ENCODE measurements around the gene GPR18.
A peak's percentile ranks its signal among the peaks of the same experiment; 100 is the strongest.

GPR18 gene, protein sequence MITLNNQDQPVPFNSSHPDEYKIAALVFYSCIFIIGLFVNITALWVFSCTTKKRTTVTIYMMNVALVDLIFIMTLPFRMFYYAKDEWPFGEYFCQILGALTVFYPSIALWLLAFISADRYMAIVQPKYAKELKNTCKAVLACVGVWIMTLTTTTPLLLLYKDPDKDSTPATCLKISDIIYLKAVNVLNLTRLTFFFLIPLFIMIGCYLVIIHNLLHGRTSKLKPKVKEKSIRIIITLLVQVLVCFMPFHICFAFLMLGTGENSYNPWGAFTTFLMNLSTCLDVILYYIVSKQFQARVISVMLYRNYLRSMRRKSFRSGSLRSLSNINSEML

DNA sequence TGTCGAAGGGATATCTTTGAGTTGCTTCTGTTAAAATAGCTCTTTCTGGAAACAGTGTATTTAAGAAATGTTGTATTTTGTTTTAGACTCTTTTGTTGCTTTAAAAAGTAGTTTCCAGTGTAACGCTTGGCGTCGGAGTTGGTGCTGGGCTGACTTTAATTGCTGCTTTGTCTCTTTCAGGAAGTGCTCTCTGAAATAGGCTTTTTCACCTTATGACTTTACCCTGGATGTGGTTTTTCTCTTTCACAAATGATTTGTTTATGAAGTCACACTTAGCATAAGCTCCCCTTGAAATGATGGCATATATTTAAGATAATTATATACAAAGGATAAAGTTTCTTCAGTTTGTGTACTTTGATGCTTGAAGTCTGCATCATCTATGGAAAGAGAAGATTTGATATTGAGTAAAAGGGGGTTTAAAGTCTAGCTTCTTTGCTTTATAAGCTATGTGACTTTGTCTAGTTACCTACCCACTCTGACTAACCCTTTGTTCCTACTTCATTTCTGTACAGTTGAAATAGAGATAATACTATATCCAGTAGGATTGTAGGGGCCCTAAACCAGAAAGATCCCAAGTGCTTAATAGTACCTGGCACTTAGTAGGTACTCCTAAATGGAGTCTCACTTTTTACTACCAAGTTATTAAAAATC is at the start of gene GPR18:
Gene GPR18, minus strand, starts transcription at position 170 of the 651 bp plus-strand sequence. CDS start 2,507 bp downstream, outside the sequence.
- peak; percentile 91 for DNase-seq (ENCODE audit: low spot score)

DNA sequence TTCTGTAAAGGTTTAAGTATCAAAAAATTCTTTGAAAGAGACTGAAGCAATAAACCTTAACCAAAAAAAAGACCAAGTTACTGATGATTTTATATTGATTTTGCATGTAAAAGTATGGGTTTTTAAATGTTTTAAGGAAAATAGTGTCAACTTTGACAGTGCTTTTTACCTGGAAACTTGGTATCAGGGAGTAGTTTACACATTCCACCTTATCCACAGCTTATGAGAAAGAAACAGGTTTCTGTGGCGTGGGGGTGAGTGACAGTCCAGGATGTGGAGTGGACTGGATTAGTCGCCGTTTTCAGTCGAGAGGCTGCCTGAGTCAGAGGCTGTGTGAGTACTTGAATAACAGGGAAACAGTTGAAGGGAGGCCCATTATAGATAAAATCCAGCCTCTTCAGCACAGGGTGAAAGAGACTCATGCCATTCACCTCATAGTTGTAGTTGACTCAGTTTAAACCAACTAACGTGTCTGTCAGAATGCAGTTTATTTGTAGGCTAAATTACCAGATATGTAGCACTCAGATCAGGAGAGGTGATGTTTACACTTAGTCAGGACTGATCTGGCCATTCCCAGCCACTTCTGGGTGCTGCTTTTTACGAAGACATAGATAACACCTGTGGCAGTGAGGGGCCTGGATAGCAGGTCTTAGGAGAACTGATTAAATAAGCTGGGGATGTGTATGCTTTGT is 49.6 kb upstream of the GPR18 start:
- no peak for DNase-seq (ENCODE audit: low spot score)

GRCh38 chr13:99307247-99307646 is 49.1 kb upstream of the GPR18 start, which contains the start of gene GPR183:
GPR183 (minus strand) TSS chr13:99307399; CDS start chr13:99296145, 11,254 bp downstream.
- DNase-seq (ENCODE audit: low spot score), result peak; percentile 58

DNA sequence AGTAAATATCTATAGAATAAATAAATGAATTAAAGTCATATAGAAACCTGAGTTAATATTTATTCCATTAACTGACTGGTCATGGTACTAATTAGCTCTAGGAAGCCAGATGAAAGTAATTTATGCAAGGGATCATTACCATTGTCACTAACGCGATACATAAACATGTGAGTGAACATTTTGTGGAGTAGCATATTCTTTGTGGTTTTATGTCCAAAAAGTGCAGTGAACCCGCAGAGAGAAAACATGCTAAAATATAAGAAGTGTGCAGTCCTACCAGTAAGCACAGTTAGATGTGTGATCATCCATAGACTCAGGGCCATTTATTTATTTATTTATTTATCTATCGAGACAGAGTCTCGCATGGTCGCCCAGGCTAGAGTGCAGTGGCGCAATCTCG is 47.4 kb upstream of the GPR18 start:
- DNase-seq (ENCODE audit: low spot score), result no peak

DNA sequence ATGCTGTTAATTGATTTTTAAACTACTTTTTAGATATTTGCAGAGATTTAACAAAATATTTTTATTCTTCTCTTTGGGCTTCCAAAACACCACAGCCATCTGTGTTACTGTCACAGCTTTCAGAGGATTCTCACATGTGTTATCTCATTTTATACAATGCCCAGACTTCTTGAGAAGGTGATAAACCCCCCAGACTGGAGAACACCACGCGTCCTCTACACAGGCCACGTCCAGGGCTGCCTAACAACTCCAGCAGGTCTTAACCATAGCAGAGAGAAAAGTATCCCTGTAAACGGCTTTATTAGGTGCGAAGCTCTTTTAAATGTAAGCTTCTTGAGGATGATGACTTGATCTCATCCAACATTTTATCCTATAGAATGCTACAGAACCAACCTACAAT is 47.0 kb upstream of the GPR18 start:
- DNase-seq (ENCODE audit: low spot score), result no peak

DNA sequence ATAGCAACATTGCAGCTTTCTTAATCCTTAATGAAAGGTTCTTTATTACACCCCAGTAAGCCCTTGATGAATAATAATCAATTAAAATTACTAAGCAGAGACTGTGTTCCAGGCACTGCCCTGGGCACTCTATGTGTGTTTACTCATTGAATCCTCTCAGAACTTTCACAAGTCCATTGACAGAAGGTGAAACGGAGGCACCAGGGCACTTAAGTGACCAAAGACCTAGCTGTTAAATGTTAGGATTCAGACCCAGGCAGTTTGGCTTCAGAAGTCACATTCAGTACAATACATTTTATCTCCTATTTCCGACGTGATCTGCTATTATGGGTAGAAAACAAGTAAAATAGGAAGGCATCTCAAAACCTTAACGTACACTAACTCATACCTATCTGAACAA is 46.4 kb upstream of the GPR18 start:
- DNase-seq (ENCODE audit: low spot score), result no peak

GRCh38 chr13:99303863-99304521 is 45.8 kb upstream of the GPR18 start:
- DNase-seq (ENCODE audit: low spot score), result no peak

DNA sequence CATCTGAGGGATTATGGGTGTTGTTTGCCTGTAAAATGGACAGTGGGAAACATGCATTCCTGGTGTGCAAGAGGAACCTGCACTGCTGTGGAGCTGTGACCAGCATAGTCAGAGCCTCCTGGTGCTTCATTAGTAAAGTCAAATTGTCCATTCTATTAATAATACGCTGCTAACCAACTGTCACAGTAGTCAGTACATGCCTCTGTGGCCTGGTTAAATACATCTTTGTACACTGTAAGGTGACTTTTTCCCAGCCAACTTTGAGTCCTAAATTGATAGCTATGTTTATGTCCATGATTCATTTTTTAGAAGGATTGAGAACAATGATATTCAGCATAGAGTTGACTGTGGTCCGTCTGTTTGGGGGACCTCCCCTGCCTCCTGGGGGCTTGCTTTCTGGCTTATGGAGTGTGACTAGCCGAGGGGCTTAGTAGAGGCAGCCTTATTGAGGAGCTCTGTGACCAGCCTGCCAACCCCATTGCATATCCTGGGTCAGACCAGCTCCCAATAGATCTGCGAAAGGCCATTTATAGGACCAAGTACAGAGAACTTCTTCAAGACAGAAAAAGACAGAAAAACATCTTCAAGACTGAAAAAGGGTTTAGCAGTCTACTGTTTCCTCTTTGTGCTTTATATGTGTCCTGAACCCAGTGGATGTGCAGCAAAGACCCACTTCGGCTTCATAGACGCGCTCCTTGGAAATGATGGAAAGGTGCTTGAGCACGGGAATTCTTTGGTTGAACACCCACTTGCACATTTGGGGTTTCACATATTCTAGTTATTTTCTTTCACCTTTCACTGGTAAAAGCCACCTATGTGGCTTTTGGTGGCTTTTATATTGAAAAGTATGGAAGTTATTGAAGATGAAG is 44.7 kb upstream of the GPR18 start:
- no peak for DNase-seq (ENCODE audit: low spot score)

DNA sequence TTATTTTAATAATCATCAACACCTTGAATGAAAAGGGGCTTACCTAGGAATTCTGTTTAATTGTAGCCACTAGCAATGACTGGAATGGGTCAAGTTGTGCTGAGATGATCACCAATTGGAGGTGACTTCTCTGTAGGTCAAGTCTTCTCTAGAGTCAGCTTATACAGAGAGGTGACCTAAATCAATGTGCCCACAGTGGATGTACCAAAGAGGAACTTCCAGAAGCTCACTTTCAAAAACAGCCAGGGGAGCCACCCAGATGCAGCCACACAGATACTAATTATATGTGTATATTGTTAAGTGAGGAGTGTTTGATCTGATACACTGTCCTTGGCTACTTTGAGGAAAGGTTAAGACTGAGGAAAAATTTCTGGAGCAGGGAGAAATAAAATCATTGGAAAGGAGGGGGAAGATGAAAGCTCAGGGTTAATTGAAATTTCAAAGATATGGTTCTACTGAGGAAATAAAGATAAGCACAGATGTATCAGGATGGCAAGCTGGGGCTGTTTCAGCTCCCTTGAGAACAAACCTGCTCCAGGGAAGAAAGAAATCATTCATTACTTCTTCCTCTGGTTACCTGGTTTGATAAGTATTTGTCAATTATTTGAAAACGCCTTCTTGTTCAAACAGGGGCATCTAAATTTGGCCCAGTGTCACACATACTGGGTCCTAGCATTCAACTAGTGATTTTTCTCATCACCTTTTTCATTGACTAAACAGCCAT is 43.9 kb upstream of the GPR18 start:
- DNase-seq (ENCODE audit: low spot score), result peak; percentile 34

GRCh38 chr13:99301056-99301838 is 43.1 kb upstream of the GPR18 start:
- DNase-seq (ENCODE audit: low spot score), result no peak

DNA sequence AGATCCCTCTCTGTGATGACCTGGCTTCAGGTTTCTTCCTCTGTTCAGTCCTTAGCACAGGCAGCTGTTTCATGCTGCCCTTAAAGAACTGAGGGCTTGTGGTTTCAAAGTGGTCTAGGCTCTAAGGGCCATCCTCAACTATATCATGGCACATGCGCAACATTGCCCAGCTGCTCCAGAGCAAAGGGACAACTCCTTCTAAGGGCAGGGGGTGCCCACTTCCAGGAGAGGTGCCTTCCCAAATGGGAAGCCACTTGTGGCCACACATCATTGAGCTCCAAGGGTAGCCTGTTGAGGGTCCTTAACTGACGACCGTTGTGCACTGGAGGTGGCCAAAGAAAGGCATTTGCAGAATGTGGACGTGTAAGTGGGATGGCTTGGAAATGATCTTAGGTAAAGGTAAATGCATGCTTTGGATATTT is 41.8 kb upstream of the GPR18 start:
- DNase-seq (ENCODE audit: low spot score), result no peak

DNA sequence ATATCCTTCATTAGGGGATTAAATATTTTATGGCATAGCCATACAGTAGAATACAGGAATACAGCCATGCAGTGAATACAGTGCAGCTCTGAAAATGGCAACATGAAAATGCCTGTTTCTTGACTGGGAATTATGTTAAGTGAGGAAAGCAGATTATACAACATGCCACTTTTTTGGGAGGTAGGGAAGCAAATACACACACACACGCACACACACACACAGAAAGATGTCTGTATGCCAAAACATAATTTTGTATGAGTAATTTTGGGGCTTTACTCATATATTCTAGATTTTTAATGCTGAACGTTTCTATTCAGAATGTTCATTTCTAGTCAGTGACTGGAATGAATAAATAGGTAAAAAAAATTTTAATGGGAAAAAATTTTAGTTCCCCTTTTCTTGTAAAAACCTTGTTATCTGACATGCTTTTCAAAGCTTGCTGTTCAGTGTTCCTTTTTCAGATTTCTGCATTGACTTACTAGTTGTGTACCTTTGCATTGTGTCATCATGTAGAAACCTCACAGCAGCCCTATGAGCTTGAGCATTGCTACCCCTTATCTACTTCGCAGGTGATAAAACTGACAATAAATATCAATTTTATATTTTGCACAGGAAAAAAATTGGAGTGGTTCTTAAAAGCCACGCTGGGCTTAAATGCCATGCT is 41.2 kb upstream of the GPR18 start:
- DNase-seq (ENCODE audit: low spot score), result no peak

- DNase-seq (ENCODE audit: low spot score), result peak; percentile 40
These were observed 39.9 kb upstream of the GPR18 start for GRCh38 chr13:99298056-99298455.

DNA sequence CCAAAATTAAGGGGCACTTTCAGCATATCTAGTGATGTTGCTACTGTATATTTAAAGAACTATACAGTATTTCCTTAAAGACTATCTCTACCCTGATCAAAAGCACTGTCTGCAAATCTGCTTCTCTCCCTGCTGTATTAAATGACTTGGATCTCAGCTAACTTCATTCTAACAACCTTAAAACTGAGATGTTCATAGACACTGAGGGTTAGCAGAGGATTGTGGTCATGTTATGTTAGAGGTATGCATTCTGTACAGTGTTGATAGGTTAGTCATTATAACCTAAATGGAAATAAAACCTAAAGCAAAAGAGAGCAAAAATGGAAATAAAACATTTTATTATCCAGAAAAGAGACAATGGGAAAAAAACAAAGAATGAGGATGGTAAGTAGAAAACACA is 39.2 kb upstream of the GPR18 start:
- DNase-seq (ENCODE audit: low spot score), result no peak

DNA sequence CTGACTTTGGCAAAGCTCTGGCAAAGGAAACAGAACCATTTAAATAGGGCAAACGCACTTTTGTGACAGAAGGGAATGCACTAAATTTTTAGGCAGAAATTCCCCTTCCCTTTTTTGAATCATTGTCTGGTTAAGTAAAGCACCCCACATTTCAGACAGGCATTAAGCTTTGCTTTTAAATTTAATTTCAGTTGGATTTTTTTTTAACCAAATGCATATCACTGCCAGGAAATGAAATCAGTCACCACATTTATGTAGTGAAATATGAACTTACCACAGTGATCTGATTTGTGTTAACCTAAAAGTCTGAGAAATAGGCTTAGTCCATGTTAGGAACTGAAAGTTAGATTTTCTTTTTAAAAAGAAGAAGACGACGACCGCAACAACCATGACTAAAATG is 38.2 kb upstream of the GPR18 start:
- peak; percentile 27 for DNase-seq (ENCODE audit: low spot score)

DNA sequence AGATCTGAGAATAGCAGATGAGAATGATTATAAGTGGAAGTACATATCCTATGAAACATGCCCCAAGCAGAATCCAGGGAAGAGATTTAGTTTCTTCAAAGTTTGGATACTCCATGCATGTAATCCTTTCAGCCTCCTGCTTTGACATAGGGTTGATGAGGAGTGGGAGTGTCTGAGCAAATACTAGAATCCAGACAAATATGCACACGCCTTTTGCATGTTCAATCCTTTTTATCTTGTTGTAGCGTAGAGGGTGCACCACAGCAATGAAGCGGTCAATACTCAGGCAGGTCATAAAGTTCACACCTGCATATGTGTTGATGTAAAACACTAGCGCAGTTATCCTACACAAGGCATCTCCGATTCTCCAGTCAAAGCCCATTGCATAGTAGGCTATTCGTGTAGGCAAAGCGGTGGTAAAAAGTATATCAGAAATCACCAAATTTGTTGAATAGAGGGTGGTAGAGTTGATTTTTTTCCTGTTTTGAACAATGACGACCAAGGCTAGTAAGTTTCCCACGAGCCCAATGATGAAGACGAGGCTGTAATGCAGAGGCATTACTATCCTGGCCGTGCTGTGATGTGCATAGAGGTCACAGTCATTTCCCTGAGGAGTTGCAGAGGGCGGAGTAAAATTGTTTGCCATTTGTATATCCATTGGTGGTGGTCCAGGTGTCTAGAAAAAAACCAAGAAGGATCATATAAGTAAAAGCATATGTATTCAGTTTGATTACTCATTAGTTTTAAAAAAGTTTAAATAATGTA is 37.5 kb upstream of the GPR18 start:
- no peak for DNase-seq (ENCODE audit: low spot score)

DNA sequence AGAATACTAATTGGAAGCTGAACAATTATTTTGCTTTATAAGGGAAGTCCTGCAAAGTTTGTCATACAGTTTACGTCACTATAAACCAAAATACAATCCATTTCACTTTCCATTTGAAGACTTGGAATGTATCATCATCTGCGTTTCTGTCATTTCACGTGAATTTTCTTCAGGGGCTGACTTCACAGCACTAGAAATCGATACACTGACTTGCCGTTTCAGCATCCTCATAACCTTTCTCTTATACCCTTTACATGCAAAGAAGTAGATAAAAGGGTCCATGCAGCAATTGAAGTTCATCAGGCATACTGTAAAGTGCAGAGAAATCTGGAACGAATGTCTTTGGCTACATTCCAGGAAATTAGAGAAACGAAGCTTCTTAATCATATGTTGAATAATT is 36.8 kb upstream of the GPR18 start:
- DNase-seq (ENCODE audit: low spot score), result no peak

- DNase-seq (ENCODE audit: low spot score), result no peak
These were observed 36.0 kb upstream of the GPR18 start for GRCh38 chr13:99294198-99294597.

- no peak for DNase-seq (ENCODE audit: low spot score)
These were observed 35.0 kb upstream of the GPR18 start for GRCh38 chr13:99293178-99293577.
